HG03060 (cell line): ENCODE data around the gene LMF1.

Experiments used
- ATAC-seq: cut with Tn5 transposase; IDR thresholded peaks from one replicate; pipeline ENCODE4 v1.9.1; 2021; ENCODE audit warnings: low read depth, moderate number of reproducible peaks; ENCODE audit not compliant: unreplicated experiment

The LMF1 gene

GRCh38 chr16:986411-986810 lies 15.6 kb upstream of the LMF1 start:
- no peak for ATAC-seq

GRCh38 chr16:985646-986400 lies 15.0 kb upstream of the LMF1 start:
- no peak for ATAC-seq

GRCh38 chr16:984736-985636 lies 14.2 kb upstream of the LMF1 start:
- ATAC-seq: no peak

GRCh38 chr16:984121-984694 lies 13.4 kb upstream of the LMF1 start:
- ATAC-seq: no peak

GRCh38 chr16:983044-984030 lies 12.6 kb upstream of the LMF1 start:
- ATAC-seq: no peak

- ATAC-seq: no peak
Observed at GRCh38 chr16:982145-983043, 11.6 kb upstream of the LMF1 start.

GRCh38 chr16:981695-982144 lies 10.9 kb upstream of the LMF1 start, which contains the start of gene SOX8:
Gene SOX8 (plus strand): TSS chr16:981770. CDS start chr16:981923, 153 bp downstream.
- ATAC-seq: no peak

GRCh38 chr16:980595-980854 lies 9.7 kb upstream of the LMF1 start:
- ATAC-seq: no peak

- no peak for ATAC-seq
Observed at GRCh38 chr16:979859-980594, 9.2 kb upstream of the LMF1 start.

GRCh38 chr16:979147-979546 lies 8.4 kb upstream of the LMF1 start:
- ATAC-seq: no peak

GRCh38 chr16:978403-978802 lies 7.6 kb upstream of the LMF1 start:
- no peak for ATAC-seq

- ATAC-seq: no peak
Observed at GRCh38 chr16:977896-978295, 7.1 kb upstream of the LMF1 start.

GRCh38 chr16:977081-977701 lies 6.4 kb upstream of the LMF1 start:
- ATAC-seq: no peak

GRCh38 chr16:976389-976931 lies 5.7 kb upstream of the LMF1 start:
- no peak for ATAC-seq

- no peak for ATAC-seq
Observed at GRCh38 chr16:975291-975690, 4.5 kb upstream of the LMF1 start.

GRCh38 chr16:974611-975261 lies 4.0 kb upstream of the LMF1 start:
- ATAC-seq: no peak

- ATAC-seq: no peak
Observed at GRCh38 chr16:974001-974601, 3.3 kb upstream of the LMF1 start.
